NCI-H2196 (cell line): ENCODE data around the gene SLC18A2.
A peak's percentile ranks its signal among the peaks of the same experiment; 100 is the strongest.
"Not testable (repeated sequence)": the region's sequence is repeated elsewhere in the genome, so short reads cannot be mapped to it uniquely, and the experiment has no call there.

ENCODE experiments used
- DNase-seq: peaks from one replicate; lab custom pipeline; 2025; ENCODE audit not compliant: unreplicated experiment; lab: John Stamatoyannopoulos, UW

The SLC18A2 gene

DNA sequence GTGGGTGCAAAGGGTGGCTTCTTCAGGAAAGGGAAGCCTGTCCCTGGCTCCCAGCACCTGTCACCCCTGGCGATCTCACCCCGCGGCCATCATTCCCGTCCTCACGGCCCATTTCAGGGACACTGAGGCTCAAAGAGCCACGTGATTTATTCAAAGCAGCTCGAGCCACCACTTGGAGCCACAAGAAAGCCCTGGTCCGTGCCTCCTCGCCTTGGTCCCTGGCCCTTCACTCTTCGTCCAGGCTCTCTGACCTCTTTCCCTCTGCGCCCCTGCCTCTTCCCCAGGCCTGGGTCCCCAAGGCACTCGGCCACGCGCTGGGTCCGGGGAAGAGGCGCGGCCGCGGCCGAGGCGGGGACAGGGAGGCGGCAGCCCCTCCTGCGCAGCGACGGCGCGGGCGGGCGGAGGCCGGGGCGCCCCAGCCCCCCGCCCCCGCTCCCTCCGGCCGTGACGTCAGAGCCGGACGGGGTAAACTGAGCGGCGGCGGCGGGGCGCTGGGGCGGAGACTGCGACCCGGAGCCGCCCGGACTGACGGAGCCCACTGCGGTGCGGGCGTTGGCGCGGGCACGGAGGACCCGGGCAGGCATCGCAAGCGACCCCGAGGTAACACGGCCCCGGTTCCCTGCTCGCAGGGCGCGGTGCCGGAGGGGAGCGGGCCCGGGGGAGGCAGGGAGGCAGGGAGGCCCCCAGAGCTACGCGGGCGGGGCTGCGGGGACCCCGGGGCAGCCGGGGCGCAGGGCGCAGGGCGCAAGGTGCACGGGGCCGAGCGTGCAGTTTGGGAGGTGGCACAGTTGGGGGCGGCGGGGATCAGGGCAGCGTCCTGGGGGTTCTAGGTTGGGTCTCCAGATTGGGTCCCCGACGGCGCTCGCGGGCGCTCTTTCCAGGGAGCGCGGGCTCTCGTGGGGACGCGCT, at the start of gene SLC18A2:
Gene SLC18A2, plus strand, starts transcription at position 494 of the 909 bp plus-strand sequence. CDS start 580 bp downstream, outside the sequence.
- no peak for DNase-seq

DNA sequence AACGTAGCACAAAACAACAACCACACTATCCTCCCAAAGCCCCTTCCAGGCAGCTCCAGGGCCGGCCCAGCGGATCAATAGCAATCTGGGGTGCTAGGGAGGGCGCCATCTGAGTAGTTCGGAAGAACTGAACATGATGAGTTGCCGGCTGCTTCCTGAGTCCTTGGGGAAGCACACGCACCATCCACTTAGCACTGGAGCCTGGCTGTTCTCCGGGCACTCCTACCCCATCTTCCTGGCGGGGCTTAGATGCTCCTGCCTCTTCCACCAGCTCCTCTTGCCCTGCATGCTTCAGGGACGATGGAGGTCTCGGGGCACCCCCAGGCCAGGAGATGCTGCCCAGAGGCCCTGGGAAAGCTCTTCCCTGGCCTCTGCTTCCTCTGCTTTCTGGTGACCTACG, 43.7 kb upstream of the SLC18A2 start, which contains the start of gene KCNK18:
Gene KCNK18, plus strand, starts transcription at position 301 of the 400 bp plus-strand sequence. Its CDS starts 0 bp downstream, at position 301.
- DNase-seq: no peak

DNA sequence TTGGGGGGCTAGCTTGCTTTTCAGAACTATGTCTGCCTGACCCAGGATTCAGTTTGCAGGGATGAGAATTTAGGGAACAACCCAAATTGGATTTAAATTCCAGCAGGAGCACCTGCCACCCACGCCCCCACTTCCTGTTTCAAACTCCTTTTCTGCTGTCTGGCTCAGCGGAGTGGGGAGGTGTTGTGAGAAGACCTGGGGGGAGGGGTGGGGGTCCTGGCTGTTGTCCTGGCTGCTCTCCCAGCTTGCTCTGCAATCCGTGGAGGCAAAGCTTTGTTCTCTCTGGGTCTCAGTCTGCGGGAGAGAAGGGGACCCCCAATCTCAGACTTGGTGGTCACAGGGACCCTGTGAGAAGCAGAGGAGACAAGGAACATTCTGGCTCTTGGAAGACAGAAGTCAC, 42.8 kb upstream of the SLC18A2 start:
- DNase-seq: no peak

DNA sequence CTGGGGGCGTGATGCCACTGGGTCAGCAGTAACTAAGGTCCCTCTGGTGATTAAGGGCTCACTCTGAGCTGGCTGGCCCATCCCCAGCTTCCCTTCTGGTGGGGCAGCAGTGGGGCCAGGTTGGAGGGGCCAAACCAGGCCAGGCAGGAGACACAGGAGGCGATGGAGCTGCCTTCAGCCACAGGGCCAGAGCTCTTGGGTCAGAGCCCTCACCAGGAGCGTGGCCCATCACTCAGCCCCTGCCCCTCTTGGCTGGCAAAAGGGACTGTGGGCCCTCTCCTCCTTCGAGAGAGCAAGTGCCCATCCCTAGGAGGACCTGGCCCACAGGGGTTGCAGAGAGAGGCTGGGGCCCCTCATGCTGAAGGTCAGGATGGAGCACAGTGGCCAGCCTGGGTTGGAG, 39.1 kb upstream of the SLC18A2 start:
- no peak for DNase-seq

DNA sequence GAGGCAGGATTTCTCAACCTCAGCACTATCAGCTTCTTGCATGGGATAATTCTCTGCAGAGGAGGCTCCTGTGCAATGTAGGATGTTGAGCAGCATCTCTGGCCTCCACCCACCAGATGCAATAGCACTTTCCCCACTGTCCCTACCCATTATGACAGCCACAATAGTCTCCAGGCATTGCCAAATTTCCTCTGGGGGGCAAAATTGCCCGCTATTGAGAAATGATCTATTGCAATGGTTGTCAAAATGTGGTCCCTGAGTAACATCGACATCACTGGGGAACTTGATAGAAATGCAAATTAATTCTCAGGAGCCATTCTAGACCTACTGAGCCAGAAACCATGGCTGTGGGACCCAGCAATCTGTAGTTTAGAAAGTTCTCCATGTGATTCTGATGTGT, 36.6 kb upstream of the SLC18A2 start:
- DNase-seq: no peak

DNA sequence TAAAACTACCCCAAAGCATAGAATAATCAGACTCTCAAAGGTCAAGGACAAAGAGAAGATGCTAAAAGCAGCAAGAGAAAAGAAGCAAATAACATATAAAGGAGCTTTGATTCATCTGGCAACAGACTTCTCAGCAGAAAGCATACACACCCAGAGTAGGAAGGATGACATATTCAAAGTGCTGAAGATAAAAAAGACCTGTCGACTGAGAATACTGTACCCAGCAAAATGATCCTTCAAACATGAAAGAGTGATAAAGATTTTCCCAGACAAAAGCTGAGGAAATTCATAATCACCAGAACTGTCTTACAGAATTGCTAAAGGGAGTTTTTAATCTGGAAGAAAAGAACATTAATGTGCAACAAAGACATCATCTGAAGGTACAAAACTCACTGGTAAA, 28.7 kb upstream of the SLC18A2 start:
- no peak for DNase-seq

DNA sequence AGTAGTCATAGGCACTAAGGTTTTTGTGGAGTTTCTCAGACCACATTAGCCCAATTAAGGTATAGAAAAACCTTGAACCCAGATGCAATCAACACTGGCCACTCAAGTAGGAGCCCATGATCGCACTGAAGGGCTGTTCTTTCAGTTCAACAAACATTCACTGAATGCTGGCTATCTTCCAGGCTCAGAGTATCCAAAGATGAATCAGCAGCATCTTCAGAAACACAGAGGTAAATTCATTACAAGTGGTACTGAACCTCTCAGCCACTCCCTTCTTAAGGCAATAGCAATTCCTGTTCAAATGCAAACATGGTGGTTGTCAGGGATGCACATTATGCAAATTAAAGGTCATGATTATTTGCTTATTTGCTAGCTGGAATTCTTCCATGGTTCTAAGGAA, 26.5 kb upstream of the SLC18A2 start:
- no peak for DNase-seq

DNA sequence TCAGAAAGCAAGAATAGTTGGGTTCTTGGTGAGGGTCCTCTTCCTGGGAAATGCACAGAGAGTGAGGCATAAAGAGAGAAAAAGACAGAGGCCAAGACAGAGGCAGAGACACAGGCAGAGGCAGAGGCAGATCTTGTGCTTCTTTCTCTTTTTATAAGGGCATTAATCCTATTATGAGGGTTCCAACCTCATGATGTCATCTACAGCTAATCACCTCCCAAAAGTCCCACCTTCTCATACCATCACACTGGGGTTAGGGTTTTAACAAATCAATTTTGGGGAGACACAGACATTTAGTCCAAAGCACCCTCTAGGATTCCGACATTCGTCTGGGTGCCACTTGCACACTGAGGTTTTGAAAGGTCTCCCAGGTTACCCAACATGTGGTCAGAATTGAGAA, 25.8 kb upstream of the SLC18A2 start:
- DNase-seq: no peak

DNA sequence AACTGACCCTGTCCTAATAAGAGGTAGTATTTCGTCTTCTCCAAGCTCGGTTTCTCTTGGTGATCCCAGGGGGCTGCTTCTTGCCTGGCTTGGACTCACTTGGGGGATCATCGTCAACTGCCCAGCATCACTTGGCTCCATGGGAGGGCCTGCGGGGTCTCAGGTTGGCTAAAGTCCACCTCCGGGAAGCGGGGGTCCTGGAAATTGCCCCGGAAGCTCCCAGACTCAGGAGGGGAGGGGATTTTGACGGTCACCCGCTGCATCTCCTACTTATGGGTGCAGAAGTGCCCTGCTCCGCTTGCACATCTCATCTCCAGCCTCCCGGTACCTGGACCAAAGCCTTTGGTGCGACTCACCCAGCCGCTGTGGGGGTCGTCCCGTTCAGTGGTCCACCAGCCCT, 24.9 kb upstream of the SLC18A2 start:
- no peak for DNase-seq

DNA sequence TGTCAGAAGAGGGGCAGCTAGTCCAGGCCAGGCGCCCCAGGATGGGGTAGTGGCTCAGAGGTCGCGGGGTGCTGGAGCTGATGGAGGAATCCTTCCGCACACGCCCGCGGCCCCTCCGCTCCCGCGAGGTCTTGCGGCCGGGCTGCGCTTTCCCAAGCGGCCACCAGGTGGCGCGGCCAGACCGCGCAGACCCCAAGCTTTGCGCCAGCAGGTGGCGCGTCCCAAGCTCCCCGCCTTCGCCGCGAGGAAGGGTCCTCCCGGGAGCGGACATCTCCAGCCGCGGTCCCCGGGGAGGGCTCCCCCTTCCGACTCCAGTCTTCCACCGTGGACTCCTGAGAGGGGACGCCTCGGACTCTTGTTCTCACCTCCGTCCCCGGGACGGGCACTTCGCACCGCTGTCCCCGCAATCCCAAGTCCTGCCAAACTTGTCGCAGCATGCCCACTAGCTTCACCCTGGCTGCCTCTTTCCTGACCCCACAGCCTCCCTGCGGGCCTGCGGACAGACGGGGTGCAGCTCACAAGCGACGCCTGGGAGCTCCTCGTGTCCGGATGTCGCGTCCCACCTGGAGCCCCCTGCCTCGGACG, 24.2 kb upstream of the SLC18A2 start:
- DNase-seq: peak; percentile 52

DNA sequence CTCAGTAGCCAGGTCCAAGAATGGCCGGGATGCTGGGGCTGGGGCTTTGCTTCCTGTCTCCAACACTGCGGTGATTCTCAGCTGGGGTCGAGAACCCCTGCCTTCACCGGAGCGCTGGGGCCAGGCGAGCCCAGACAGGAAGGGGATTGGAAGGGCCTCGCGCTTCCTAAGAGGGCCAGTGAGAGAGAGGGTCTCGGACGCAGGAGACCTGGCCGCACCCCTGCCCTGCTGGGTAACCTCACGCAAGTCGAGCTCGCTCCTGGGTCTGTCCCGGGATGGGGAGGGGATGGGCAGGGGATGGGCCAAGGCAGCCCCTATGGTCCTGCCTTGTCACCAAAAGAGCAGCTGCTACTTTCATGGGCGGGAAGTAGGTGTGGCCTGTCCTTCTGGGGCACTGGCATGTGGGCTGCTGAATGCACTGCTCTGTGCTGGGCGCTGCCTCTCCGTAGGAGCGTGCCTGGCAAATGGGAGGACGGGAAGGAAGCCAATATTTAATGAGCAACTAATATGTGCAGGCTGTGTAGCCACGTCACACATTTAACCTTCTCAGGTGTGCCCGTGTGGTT, 23.6 kb upstream of the SLC18A2 start:
- no peak for DNase-seq

DNA sequence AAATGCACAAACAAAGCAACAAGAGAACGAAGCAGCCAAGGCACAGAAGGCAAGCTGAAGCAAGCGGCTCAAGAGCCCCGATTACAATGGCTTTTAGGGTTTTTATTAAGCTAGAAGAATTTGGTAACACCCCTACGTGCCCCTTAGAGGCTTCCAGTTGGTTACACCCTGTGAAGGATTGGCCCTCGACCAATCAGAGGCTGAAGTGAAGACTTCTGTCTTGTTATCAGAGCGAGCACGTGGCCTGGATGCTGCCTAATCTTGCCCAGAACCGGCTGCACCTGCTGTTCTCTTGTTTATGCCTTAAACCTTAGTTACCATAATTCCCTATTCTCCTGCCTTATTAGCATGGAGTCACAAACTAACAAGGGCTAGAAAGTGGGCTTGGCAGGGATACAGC, 22.3 kb upstream of the SLC18A2 start:
- DNase-seq: no peak

DNA sequence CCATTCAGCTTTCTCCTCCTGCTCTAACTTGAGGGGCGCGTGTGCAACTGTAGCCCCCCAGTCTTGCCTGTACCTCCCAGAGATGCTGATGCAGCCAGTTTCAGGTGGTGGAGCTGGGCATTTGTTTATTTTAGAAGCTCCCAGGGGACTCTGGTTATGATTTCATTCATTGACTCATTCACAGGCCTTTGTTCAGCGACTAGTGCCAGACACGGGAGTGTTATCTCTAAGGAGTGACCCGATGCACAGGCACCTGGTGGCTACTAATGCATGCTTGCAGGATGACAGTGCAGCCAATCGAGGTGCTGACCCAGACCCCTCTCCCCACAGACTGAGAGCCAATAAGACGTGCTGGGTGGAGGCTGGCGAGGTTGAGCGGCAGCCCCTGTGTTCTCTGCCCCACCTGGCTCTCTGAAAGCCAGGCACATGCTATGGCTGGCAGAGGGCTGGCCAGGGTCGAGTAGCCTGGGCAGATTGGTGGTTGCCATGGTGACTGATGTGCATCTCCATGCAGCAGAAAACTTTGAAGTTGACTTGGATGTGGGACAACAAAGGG, 19.7 kb upstream of the SLC18A2 start:
- DNase-seq: no peak

DNA sequence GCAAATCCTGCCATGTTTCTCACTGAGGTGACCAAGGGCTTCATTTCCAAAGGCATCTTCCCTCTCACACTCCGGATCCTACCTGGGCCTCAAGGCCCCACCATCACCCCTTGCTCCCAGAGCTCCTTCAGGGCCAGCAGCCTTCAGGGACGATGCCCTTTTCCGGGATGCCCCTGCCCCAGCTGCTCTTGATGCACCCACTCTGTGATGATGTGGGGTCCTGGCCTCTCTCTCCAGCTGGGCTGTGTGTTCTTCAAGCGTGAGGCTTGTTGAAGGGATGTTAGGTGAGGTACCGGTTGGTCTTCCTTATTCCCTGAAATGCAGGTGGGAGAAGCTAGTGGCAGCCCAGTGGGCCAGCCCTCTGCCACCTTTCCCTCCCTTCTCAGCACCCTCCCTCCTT, 18.4 kb upstream of the SLC18A2 start:
- DNase-seq: no peak

DNA sequence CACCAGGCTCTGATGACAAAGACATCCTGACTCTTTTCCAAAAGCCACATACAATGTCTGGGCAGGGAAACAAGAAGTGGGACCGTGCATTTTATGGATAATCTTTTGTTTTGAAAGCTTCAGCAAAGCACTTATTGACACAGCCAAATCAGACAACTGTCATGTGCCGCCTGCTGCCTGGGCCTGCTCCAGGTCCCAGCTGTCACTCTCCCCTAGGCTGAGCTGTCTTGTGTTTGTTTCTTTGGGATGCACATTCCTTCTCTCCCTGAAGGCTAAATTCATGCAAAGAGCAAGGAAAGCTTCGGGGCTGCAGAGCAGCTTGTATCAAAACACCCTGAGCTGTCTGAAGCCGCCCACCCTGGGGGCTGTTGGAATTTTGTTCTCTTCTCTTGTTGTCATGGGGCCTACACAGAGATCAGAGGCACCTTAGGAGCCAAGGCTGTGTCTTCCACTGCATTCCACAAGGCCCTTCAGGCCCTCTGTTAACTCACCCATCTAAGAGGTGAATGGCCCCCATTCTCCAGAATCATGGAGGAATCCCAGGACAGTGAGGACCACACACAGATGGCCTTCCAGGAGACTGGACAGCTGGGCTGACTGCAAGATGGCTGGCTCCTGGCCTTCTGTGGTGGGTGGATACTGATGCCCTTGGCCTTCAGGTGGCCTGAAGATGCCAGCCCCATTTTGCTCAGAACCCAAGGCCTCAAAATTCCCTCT, 17.8 kb upstream of the SLC18A2 start:
- DNase-seq: no peak

DNA sequence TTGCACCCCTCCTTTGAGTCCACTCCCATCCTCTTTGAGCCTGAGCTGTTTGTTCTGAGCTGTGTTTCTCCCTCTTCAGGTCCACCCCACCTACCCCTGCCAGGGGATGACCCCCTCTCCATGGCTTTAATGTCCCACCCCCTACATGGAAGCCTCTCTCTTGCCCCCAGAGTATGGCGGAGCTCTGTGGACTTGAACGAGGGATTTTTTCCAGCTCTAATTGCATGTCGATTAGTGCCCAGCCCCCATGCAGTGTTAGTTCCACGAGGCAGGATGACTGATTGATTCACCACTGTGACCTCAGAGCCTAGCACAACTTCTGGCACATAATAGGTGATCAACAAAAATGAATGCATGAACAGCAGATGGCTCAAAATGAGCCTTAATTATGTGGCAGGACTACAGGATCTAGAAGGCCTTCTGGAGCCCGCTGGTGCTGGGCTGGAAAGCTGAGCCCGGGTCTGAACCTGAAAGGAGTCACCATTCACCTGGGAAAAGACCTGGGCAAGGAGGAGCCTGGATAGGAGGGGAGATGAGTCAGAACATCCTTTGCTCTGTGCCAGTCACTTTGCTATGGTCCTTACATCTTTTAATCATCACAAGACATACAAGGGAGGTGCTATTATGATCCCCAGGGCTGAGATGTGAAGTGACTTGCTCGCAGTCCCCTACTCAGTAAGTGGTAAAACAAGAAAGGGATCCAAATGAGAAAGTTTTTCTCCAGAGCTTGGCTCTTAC, 17.1 kb upstream of the SLC18A2 start:
- DNase-seq: no peak

DNA sequence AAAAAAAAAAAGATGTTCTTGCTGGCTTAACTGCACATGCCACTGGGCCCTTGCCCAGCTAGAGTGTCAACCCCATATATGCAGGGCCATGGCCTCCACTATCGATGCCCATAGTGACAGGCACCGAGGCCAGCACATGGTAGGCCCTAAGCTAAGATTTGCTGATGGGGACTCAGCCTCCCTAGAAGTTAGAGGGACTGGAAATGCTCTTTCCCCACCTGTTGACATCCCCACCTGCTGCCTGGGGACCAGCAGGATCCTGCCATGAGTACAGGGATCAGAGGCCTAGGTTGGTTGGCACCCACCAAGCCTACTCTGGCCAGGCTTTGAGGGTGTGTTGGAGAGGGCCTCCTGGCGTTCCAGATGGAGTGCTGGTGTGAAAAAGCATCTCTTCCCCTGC, 16.0 kb upstream of the SLC18A2 start:
- DNase-seq: no peak

DNA sequence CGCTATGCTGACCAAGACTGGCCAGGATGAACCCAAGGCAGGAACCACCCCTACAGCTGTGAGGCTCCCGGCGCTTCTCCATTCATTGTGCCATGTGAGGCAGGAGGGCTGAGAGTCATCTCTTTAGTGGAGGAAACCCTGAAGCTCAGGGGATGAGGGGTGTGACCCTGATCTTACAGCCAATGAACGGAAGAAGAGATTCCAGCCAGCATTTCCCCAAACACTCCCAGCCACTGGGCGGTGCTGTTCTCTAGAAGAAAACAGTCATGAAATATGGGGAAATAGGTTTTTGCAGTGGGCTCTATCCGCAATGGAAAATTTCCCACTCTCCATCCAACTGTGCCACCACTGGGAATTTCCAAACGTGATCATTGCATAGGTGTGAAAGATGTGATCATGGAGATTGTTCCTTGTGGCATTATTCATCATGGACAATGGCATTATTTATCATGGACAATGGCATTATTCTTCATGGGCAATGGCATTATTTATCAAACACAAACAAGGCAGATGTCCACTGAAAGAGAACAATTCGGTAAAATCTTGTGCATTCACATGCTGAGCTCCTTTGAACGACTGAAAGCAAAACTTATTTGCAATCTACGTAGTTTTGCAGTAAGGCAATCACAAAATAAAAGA, 14.0 kb upstream of the SLC18A2 start:
- no peak for DNase-seq

DNA sequence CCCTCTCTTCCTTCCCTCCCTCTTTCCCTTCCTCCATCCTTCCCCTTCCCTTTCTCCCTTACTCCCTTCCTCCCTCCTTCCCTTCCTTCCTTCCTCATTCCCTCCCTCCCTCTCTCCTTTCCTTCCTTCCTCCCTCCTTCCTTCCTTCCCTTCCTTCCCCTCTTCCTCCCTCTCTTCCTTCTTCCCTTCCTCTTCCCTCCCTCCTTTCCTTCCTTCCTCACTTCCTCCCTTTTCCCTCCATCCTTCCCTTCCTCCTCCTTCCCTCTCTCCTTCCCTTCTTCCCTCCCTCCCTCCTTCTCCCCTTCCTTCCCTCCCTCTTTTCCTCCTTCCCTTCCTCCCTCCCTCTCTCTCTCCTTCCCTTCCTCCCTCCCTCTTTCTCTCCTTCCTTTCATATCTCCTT, 12.7 kb upstream of the SLC18A2 start:
- DNase-seq: no peak

DNA sequence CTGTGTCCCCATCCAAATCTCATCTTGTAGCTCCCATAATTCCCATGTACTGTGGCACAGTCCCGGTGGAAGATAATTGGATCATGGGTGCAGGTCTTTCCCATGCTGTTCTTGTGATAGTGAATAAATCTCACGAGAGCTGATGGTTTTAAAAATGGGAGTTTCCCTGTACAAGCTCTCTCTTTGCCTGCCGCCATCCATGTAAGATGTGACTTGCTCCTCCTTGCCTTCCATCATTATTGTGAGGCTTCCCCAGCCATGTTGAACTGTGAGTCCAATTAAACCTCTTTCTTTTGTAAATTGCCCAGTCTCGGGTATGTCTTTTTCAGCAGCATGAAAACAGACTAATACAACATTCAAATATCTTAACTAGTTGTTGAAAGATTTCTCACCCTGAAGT, 10.8 kb upstream of the SLC18A2 start:
- DNase-seq: not testable (repeated sequence)
